HepG2 (cell line): Measurements from ENCODE around the gene EBP. TPM values are rescaled to one million over a fixed set of nuclear protein-coding genes. Genes with fewer than 3 reads are reported as not detected.
A peak's percentile ranks its signal among the peaks of the same experiment; 100 is the strongest.

Experiments used
- AGO1 ChIP-seq: fragments of 200-400 bp; formaldehyde crosslinking; IDR thresholded peaks from 2 replicates; pipeline ENCODE4 v1.6.1; 2017; ENCODE audit warnings: mild to moderate bottlenecking, low read depth, low read length, moderate library complexity; ENCODE audit not compliant: poor library complexity, severe bottlenecking
- ATF7-NPFF ChIP-seq: sonication (generic); formaldehyde crosslinking; IDR thresholded peaks from 2 replicates; pipeline ENCODE4 v1.8.1; 2023; ENCODE audit warnings: mild to moderate bottlenecking, low read depth, missing genetic modification reagents, moderate library complexity
- ETV6 ChIP-seq: sonication (generic); formaldehyde crosslinking; conservative IDR thresholded peaks from 2 replicates; pipeline ENCODE4 v1.4.0; 2020; ENCODE audit warnings: missing genetic modification reagents
- GLI4 ChIP-seq: sonication (generic); formaldehyde crosslinking; IDR thresholded peaks from 2 replicates; pipeline ENCODE4 v1.5.1; 2020; ENCODE audit warnings: missing genetic modification reagents, mild to moderate bottlenecking, moderate library complexity, borderline replicate concordance
- HDAC1 ChIP-seq: sonication (generic); formaldehyde crosslinking; IDR thresholded peaks from 2 replicates; pipeline ENCODE4 v1.5.1; 2020; ENCODE audit warnings: mild to moderate bottlenecking, missing genetic modification reagents
- KDM4B ChIP-seq: sonication (generic); formaldehyde crosslinking; IDR thresholded peaks from 2 replicates; pipeline ENCODE4 v1.4.0; 2020; ENCODE audit warnings: missing genetic modification reagents
- MAF1 ChIP-seq: sonication (generic); formaldehyde crosslinking; IDR thresholded peaks from 2 replicates; pipeline ENCODE4 v1.5.0; 2020; ENCODE audit warnings: missing genetic modification reagents, borderline replicate concordance
- MAFK ChIP-seq, 2 experiments: IDR thresholded peaks in 1 of 2; conservative IDR thresholded peaks in 1 of 2; 2 replicates each; pipeline ENCODE4 v1.6.1; 2011; ENCODE audit warnings: improper control_type of control experiment in 2 of 2, low read length in 2 of 2
- MIER3 ChIP-seq: IDR thresholded peaks from 2 replicates; pipeline ENCODE4 v1.6.1; 2016; ENCODE audit warnings: missing compliant biosample characterization, borderline replicate concordance
- NFE2L2 ChIP-seq: fragments of 150-350 bp; IDR thresholded peaks from 2 replicates; pipeline ENCODE4 v1.6.1; 2014; ENCODE audit warnings: low read length
- NFYC ChIP-seq: IDR thresholded peaks from 2 replicates; pipeline ENCODE4 v1.6.1; 2016; ENCODE audit warnings: missing genetic modification reagents, missing compliant biosample characterization
- PCBP1 ChIP-seq: fragments of 200-400 bp; formaldehyde crosslinking; IDR thresholded peaks from 2 replicates; pipeline ENCODE4 v1.6.1; 2017; ENCODE audit warnings: mild to moderate bottlenecking, low read depth, low read length, borderline replicate concordance
- POGK ChIP-seq: sonication (generic); formaldehyde crosslinking; conservative IDR thresholded peaks from 2 replicates; pipeline ENCODE4 v1.8.0; 2022; ENCODE audit warnings: mild to moderate bottlenecking, moderate library complexity, missing genetic modification reagents
- POLR2AphosphoS2 ChIP-seq: IDR thresholded peaks from 2 replicates; pipeline ENCODE4 v1.6.1; 2011; ENCODE audit warnings: low read depth, low read length, improper control_type of control experiment
- POLR2G ChIP-seq: fragments of 200-400 bp; formaldehyde crosslinking; IDR thresholded peaks from 2 replicates; pipeline ENCODE4 v1.6.1; 2018; ENCODE audit warnings: mild to moderate bottlenecking, low read depth, low read length, moderate library complexity
- RFX5 ChIP-seq: IDR thresholded peaks from 2 replicates; pipeline ENCODE4 v1.6.1; 2011; ENCODE audit warnings: low read depth, low read length, improper control_type of control experiment
- SMARCC2 ChIP-seq: fragments of 450-650 bp; IDR thresholded peaks from 2 replicates; pipeline ENCODE4 v1.6.1; 2017; ENCODE audit warnings: antibody characterized with exemption, mild to moderate bottlenecking
- SMC3 ChIP-seq: IDR thresholded peaks from 2 replicates; pipeline ENCODE4 v1.6.1; 2011; ENCODE audit warnings: low read length, improper control_type of control experiment
- ZBTB43 ChIP-seq: sonication (generic); formaldehyde crosslinking; conservative IDR thresholded peaks from 2 replicates; pipeline ENCODE4 v1.4.0; 2020; ENCODE audit warnings: missing genetic modification reagents
- ZC3H4 ChIP-seq: sonication (generic); formaldehyde crosslinking; IDR thresholded peaks from 2 replicates; pipeline ENCODE4 v1.4.0; 2020; ENCODE audit warnings: missing genetic modification reagents, borderline replicate concordance
- ZFP90 ChIP-seq: sonication (generic); formaldehyde crosslinking; IDR thresholded peaks from 2 replicates; pipeline ENCODE4 v1.8.0; 2022; ENCODE audit warnings: missing genetic modification reagents, mild to moderate bottlenecking, inconsistent platforms, borderline replicate concordance
- polyA plus RNA-seq, 8 experiments: library from polyadenylated mRNA; depleted of rRNA in 3 of 8; stranded (reverse) in 7 of 8; unstranded in 1 of 8; fragments of >200 nt; fragmentation: Illumina TruSeq in 4 of 8; extraction: Trizol in 4 of 8; gene quantifications; 2 replicates each; pipeline versions ENCODE4 v1.2.1 to v1.2.3, GENCODE V29; 2011 to 2016; ENCODE audit warnings: low read depth in 4 of 8, missing spikeins in 1 of 8, mixed read lengths in 1 of 8; ENCODE audit not compliant: insufficient read depth in 1 of 8
- total RNA-seq, 5 experiments: library from RNA; depleted of rRNA; stranded (reverse); fragments of >200 nt; fragmentation: Illumina TruSeq; extraction: Trizol; gene quantifications; 2 replicates each; pipeline ENCODE4 v1.2.3, GENCODE V29; 2016; ENCODE audit warnings: low read depth in 1 of 5
- TF ChIP-seq, protein P1 (sequence below), 2 experiments: sonication (generic) in 1 of 2; formaldehyde crosslinking in 1 of 2; IDR thresholded peaks; 2 replicates each; pipeline versions ENCODE4 v1.5.1 to v1.6.1; 2011 to 2020; ENCODE audit warnings: borderline replicate concordance in 1 of 2, low read depth in 1 of 2, low read length in 1 of 2, mild to moderate bottlenecking in 1 of 2, missing genetic modification reagents in 1 of 2, moderate library complexity in 1 of 2
- TF ChIP-seq, protein P2 (sequence below): sonication (generic); formaldehyde crosslinking; IDR thresholded peaks from 2 replicates; pipeline ENCODE4 v1.8.0; 2022; ENCODE audit warnings: low read depth, missing genetic modification reagents

EBP gene
- total and polyA plus RNA-seq, 2 of the 13 experiments (the other 11 are each of a cell fraction or from before 2014, with no cell fraction given), result 106 to 260 TPM

DNA sequence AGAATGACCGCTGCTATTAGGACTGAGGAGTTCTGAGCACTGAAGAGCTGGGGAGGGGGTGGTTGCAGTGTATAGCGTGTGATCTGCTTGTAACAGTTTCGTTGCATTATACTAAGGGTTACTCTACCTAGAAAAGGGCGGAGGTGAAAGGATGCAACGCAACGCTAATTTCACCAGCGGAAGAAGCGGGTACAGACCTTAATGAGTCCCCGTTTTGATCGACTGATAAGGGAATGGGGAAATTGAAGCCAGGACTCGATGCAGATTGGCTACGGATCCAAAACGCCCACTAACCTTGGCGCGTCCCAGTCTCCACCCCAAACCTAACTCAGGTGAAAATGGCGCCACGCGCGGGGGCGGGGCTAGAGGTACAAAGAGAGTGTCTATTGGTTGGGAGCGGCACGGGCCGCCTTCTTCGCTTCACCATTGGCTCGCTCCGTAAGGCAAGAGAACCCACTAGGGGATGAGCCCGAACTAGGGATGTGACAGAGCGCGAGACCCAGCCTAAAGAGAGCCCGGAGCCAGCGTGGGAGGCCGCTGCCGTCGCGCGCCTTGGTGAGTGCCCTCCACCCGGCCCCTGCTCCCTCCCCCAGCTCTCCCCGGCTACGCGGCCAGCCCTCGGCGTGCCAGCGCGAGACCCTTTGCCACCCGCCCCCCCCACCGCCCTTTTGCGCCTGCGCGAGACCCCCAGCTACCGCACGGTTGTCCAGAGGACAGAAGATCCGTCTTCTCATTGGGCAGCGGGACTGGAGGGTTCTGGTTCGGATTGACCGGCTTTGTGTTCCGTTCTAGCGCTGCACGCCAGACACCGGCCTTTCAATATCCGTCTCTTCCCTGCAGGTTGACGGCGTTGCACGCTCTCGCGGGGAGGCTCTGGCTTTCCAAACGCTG, at the start of gene EBP (continued):
- TF ChIP-seq POLR2G (peak; percentile 65), ZC3H4 (CRISPR knock-in tag) (no peak), MAFK (conservative IDR thresholded peaks at IDR 0.05 in 1 of 2, IDR thresholded peaks at IDR 0.05 in 1 of 2; ENCODE audit: low read length in 2 of 2) (no peak), SMC3 (no peak), RFX5 (no peak), GLI4 (CRISPR knock-in tag) (no peak), MIER3 (no peak), ZBTB43 (CRISPR knock-in tag) (no peak), NFYC (peak; percentile 86), PCBP1 (no peak), AGO1 (no peak), ATF7-NPFF (CRISPR knock-in tag) (no peak), HDAC1 (CRISPR knock-in tag) (no peak), ZFP90 (CRISPR knock-in tag) (no peak; the same call in 1 of the 2 replicates), KDM4B (CRISPR knock-in tag) (no peak), POGK (CRISPR knock-in tag) (no peak), ETV6 (CRISPR knock-in tag) (no peak), NFE2L2 (no peak), SMARCC2 (no peak), POLR2AphosphoS2 (no peak), MAF1 (CRISPR knock-in tag) (no peak)
- TF ChIP-seq, protein P1, sequence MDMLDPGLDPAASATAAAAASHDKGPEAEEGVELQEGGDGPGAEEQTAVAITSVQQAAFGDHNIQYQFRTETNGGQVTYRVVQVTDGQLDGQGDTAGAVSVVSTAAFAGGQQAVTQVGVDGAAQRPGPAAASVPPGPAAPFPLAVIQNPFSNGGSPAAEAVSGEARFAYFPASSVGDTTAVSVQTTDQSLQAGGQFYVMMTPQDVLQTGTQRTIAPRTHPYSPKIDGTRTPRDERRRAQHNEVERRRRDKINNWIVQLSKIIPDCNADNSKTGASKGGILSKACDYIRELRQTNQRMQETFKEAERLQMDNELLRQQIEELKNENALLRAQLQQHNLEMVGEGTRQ (IDR thresholded peaks at IDR 0.05; ENCODE audit: low read depth, low read length), result peak; percentile 73
- TF ChIP-seq, protein P1 (CRISPR knock-in tag; IDR thresholded peaks at IDR 0.05; ENCODE audit: borderline replicate concordance), result peak; percentile 74; the same call in 1 of the 2 replicates
- TF ChIP-seq, protein P2, sequence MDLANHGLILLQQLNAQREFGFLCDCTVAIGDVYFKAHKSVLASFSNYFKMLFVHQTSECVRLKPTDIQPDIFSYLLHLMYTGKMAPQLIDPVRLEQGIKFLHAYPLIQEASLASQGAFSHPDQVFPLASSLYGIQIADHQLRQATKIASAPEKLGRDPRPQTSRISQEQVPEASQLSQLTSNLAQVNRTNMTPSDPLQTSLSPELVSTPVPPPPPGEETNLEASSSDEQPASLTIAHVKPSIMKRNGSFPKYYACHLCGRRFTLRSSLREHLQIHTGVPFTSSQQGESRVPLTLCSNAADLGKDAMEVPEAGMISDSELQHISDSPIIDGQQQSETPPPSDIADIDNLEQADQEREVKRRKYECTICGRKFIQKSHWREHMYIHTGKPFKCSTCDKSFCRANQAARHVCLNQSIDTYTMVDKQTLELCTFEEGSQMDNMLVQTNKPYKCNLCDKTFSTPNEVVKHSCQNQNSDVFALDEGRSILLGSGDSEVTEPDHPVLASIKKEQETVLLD, result no peak
